Measurements from ENCODE around the gene GREB1.

The GREB1 gene

GRCh38 chr2:11681722-11682589, 148.1 kb downstream of the GREB1 start:
- peak; percentile 57 for DNase-seq (ENCODE audit: low spot score)

DNA sequence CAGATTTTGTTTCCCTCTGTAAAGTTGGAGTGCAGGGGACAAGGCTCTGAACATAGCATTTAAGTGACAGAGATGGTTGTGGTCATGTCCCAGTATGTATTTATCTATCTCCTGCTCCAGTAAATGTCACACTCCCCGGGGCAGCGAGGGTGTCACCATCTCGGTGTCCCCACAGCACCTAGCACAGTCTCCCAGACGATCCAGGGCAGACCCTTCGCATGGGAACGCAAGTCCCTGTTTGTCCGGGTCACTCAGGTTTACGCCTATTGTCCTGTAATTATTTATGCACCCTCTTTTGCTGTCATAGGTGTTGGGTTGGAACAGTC, 148.7 kb downstream of the GREB1 start:
- DNase-seq (ENCODE audit: low spot score), result no peak

DNA sequence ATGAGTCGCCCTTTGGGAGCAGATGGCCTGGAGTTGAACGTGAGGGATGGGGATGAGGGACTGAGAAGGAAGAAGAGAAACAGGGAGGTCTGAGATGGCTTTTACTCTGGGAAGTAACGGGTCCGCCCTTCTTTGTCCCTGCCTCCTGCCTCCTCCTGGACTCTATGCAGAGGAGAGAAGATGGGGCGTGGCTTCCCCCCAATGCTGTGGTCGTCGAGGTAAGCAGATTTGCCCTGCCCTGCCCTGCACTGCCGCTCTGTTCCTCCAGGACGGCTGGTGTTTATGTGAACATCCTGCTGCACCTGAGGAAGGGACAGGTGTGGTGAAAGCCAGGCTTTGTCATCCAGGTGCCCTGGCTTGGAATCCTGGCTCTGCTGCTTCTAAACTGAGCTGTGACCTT, 149.6 kb downstream of the GREB1 start:
- DNase-seq (ENCODE audit: low spot score), result no peak

DNA sequence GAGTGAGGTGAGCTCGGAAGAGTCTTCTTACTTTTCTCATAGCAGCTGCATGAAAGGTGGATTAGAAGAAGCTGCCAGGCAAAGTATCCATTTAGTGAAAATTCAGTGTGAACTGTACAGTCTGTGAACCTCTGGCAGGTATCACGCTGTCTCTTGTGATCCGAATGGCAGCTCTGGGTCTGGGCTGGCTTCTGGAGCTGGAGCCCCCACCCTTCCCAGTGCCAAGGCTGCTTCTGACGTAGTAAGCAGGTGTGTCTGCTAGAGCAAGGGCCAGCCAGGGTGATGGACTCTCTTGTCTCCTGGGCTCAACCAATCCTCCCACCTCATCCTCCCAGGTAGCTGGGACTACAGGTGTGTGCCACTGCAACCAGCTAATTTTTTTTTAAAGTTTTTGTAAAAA, 150.1 kb downstream of the GREB1 start:
- DNase-seq (ENCODE audit: low spot score), result no peak

DNA sequence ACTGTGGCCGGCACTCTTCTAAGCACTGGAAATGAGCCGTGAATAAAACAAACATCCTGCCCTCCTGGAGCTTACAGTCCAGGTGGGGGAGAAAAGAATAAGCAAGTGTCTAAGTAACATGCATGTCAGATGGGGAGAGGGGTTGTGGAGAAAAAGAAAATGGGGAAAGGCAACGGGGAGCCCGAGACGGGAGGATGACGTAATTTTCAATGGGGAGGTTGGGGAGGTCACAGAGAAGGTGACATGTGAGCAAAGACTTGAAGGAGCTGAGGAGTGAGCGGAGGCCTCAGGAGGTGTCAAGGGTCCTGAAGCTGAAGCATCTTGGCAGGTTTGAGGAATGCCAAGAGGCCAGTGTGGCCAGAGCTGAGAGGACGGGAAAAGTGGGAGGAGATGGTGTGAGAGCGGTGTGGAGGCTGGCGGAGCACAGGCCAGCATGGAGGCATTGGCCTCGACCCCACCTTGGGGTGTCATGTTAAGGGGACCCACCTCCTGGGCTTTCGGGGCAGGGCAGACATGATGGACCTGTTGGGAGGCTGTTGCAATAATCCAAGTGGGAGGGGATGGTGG, 151.1 kb downstream of the GREB1 start:
- no peak for DNase-seq (ENCODE audit: low spot score)

DNA sequence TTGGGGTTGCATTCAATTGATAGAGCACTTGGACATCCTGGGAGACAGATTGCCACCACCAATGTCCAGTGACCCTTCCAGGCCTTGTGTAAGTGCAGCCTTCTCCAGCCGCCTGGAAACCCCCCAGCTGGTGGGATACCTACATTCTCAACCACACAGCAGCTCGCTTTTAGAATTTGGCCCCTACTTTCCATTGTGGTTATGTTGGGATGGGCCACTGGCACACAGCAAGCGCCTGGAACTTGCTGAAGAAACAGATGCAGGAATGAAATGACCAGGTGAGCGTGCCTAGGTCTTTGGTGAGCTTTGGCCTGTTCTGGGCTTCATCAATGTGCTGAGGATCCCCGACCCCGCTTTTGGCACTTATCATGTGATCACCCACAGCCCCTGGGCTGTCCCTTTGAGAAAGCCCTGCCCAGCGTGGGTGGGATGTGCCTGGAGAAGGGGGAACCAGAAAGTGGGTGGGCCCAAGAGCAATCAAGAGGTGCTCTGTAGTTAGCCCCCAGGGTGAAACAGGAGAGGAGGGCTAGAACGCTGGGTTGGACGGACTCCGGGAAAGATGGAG, 152.1 kb downstream of the GREB1 start:
- no peak for DNase-seq (ENCODE audit: low spot score)

DNA sequence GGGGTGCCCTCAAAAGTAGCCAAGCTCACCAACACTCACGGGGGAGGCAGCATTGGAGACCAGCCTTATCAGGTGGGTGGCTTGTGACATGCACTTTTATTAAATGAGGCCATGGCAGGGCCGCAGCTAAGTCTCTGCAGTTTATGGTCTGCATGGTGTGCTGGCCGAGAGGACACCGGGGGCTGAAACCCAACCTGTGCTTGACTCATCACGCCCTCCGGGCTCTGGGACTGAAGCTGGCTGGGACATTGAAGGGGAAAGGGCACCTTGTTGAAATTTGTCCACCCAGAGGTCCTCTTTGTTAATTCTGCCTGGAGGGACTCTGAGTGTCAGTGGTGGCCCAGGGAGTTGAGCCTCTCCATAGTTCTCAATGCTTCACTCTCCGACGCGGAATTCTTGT, 153.9 kb downstream of the GREB1 start:
- DNase-seq (ENCODE audit: low spot score), result no peak

DNA sequence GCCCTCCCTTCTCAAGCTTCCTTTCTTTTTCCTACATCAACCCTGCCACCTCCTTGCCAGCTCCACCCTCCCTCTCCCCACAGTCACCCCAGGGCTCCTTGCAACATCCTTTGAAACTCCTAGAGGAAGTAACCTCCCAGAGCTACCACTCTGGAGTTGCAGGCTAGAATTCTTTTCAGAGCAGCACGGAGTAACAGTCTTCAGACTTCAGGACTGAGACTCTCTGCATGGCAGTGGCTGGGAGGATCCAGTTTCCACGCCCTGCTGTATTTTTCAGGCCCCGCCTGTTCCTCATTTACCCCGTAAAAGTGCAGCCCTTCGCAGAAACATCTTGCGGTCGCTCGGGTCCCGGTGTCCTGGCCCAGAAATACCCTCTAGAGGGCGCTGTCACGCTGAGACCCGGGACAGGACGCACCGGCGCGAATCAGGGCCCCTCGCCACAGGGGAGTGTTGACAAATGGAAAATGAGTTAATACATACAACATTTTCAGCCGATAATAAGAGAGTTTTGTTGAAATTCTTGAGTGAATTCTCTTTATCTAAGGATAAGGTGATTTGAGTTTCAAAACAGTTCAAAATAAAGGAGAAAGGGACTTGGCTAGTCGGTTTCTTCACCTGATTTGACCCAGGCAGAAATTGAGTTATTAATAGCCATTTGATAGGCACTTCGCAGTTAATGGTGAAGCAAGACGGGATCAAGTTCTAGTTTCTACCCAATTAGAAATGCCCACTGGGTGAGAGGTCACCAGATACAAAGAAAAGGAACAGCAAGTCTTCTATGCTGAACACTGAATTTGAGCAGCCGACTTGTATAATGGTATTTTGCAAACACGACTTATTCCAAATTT, 154.6 kb downstream of the GREB1 start:
- peak; percentile 93 for DNase-seq (ENCODE audit: low spot score)

GRCh38 chr2:11691076-11691660, 157.3 kb downstream of the GREB1 start:
- DNase-seq (ENCODE audit: low spot score), result no peak

Measured in AG20443 (cell line).